Endodermal cell (in vitro differentiated cells): Measurements from ENCODE around the gene PDZD7. TPM values are rescaled to one million over a fixed set of nuclear protein-coding genes. Genes with fewer than 3 reads are reported as not detected.

Source experiments
- DNase-seq: peaks from one replicate; pipeline ENCODE4 v3.0.0-alpha.2; 2017
- H3K27ac ChIP-seq: 2 replicates; pipeline ENCODE4 v1.5.1; 2013; ENCODE audit warnings: mild to moderate bottlenecking, low read depth, low read length, moderate library complexity
- H3K27me3 ChIP-seq: 2 replicates; pipeline ENCODE4 v1.6.1; 2013; ENCODE audit warnings: mild to moderate bottlenecking, low read length, moderate library complexity; ENCODE audit not compliant: insufficient read depth, control insufficient read depth, poor library complexity, severe bottlenecking
- H3K36me3 ChIP-seq: 2 replicates; pipeline ENCODE4 v1.7.0; 2013; ENCODE audit warnings: mild to moderate bottlenecking, low read length, moderate library complexity; ENCODE audit not compliant: control insufficient read depth, insufficient read depth
- H3K4me1 ChIP-seq: one replicate; pipeline ENCODE4 v1.7.0; 2013; ENCODE audit warnings: low read length; ENCODE audit not compliant: control insufficient read depth, insufficient read depth
- H3K4me3 ChIP-seq: 2 replicates; pipeline ENCODE4 v1.5.1; 2013; ENCODE audit warnings: mild to moderate bottlenecking, low read length, moderate library complexity
- H3K9ac ChIP-seq: 2 replicates; pipeline ENCODE4 v1.6.1; 2013; ENCODE audit warnings: mild to moderate bottlenecking, low read length, moderate library complexity; ENCODE audit not compliant: poor library complexity, severe bottlenecking; ENCODE audit errors: extremely low read depth
- H3K9me3 ChIP-seq: 2 replicates; pipeline ENCODE4 v1.6.1; 2013; ENCODE audit warnings: mild to moderate bottlenecking, low read length, moderate library complexity; ENCODE audit not compliant: control insufficient read depth
- H3K27ac Mint-ChIP-seq: 2 replicates; pipeline ENCODE4 v1.8.0; 2020; ENCODE audit warnings: mixed read lengths
- H3K27me3 Mint-ChIP-seq: 2 replicates; pipeline ENCODE4 v1.8.0; 2021; ENCODE audit warnings: mild to moderate bottlenecking, mixed read lengths; ENCODE audit not compliant: insufficient read depth
- H3K36me3 Mint-ChIP-seq: 2 replicates; pipeline ENCODE4 v1.8.0; 2020; ENCODE audit warnings: low read depth, mixed read lengths
- H3K4me1 Mint-ChIP-seq: 2 replicates; pipeline ENCODE4 v1.8.0; 2020; ENCODE audit warnings: mixed read lengths
- H3K4me3 Mint-ChIP-seq: 2 replicates; pipeline ENCODE4 v1.8.0; 2020; ENCODE audit warnings: mild to moderate bottlenecking, moderate library complexity, mixed read lengths
- H3K9me3 Mint-ChIP-seq: 2 replicates; pipeline ENCODE4 v1.8.0; 2020; ENCODE audit warnings: mild to moderate bottlenecking, mixed read lengths
- CTCF ChIP-seq: fragments of 200-600 bp; sonication (generic); conservative IDR thresholded peaks from 2 replicates; pipeline ENCODE4 v1.5.0; 2021; ENCODE audit warnings: antibody characterized with exemption, mild to moderate bottlenecking
- WGBS, 2 experiments: methylation state at CpG; one replicate each; pipeline versions ENCODE4 v1.1.5 to v1.1.7; 2013; ENCODE audit warnings: missing lambda C conversion rate in 2 of 2, mixed read lengths in 1 of 2; ENCODE audit not compliant: insufficient coverage in 1 of 2, insufficient read length in 1 of 2; 5-methylcytosine and 5-hydroxymethylcytosine counted together
- total RNA-seq, 2 donors: library from RNA; stranded (reverse); fragmentation: NEBNext Ultra II Directional in 1 of 2; extraction: Animal tissue kit (Norgen Biotek cat#: 25700) in 1 of 2; gene quantifications; 2 replicates in 1 of 2; 3 replicates in 1 of 2; pipeline ENCODE4 v1.2.1, GENCODE V29; 2021

Gene PDZD7
- total RNA-seq, 2 donors from 2014 or later = 0.49 to 1.1 TPM

GRCh38 chr10:100995181-100995580 is 35.7 kb downstream of the PDZD7 start:
- no peaks in the 10 kb centered on the region for H3K27me3 ChIP-seq
- no peak overlapping the region for H3K9ac ChIP-seq
- TF ChIP-seq CTCF = no peak
- no peak overlapping the region for H3K27ac ChIP-seq
- peaks cover 25% of the 10 kb centered on the region for H3K36me3 Mint-ChIP-seq
- peak overlapping the region; percentile 79 for H3K27ac Mint-ChIP-seq
- H3K4me3 ChIP-seq = no peak overlapping the region
- peaks cover 3% of the 10 kb centered on the region for H3K4me1 ChIP-seq
- no peaks in the 10 kb centered on the region for H3K9me3 ChIP-seq
- H3K9me3 Mint-ChIP-seq = no peaks in the 10 kb centered on the region
- H3K27me3 Mint-ChIP-seq = no peaks in the 10 kb centered on the region
- WGBS, 2 experiments = 97 to 100% methylated on average over 1 to 6 of the region's 6 CpGs
- H3K36me3 ChIP-seq = peaks cover 29% of the 10 kb centered on the region
- peaks cover 32% of the 10 kb centered on the region for H3K4me1 Mint-ChIP-seq
- H3K4me3 Mint-ChIP-seq = no peak overlapping the region
- DNase-seq = no peak

- peaks cover 37% of the 10 kb centered on the region for H3K36me3 ChIP-seq
- DNase-seq = peak; percentile 78
- Mint-ChIP-seq H3K9me3 (no peaks in the 10 kb centered on the region), H3K4me3 (no peak overlapping the region), H3K27ac (peak overlapping the region; percentile 88), H3K36me3 (peaks cover 31% of the 10 kb centered on the region), H3K27me3 (no peaks in the 10 kb centered on the region), H3K4me1 (peaks cover 32% of the 10 kb centered on the region)
- H3K27ac ChIP-seq = no peak overlapping the region
- 73 to 86% methylated on average over 7 to 10 of the region's 10 CpGs for WGBS, 2 experiments
- peak; percentile 81 for TF ChIP-seq CTCF
- no peak overlapping the region for H3K9ac ChIP-seq
- no peak overlapping the region for H3K4me3 ChIP-seq
- H3K9me3 ChIP-seq = no peaks in the 10 kb centered on the region
- H3K4me1 ChIP-seq = peaks cover 3% of the 10 kb centered on the region
- H3K27me3 ChIP-seq = no peaks in the 10 kb centered on the region
These were observed 36.8 kb downstream of the PDZD7 start for GRCh38 chr10:100993986-100994708.

GRCh38 chr10:100989088-100989487 is 41.8 kb downstream of the PDZD7 start:
- Mint-ChIP-seq H3K27ac (no peak overlapping the region), H3K9me3 (no peaks in the 10 kb centered on the region), H3K27me3 (no peaks in the 10 kb centered on the region), H3K36me3 (peaks cover 40% of the 10 kb centered on the region), H3K4me1 (peaks cover 11% of the 10 kb centered on the region), H3K4me3 (no peak overlapping the region)
- H3K4me3 ChIP-seq = no peak overlapping the region
- H3K27me3 ChIP-seq = no peaks in the 10 kb centered on the region
- no peak for DNase-seq
- H3K27ac ChIP-seq = no peak overlapping the region
- H3K4me1 ChIP-seq = no peaks in the 10 kb centered on the region
- peaks cover 49% of the 10 kb centered on the region for H3K36me3 ChIP-seq
- WGBS, 2 experiments = 93 to 96% methylated on average over 20 to 21 of the region's 21 CpGs
- no peak for TF ChIP-seq CTCF
- H3K9me3 ChIP-seq = no peaks in the 10 kb centered on the region
- no peak overlapping the region for H3K9ac ChIP-seq
